CD14-positive monocyte (primary cell): ENCODE measurements around the gene MAPK8IP1. TPM values are rescaled to one million over a fixed set of nuclear protein-coding genes. Genes with fewer than 3 reads are reported as not detected.

Experiments
- DNase-seq, 3 donors: peaks; one replicate each; pipeline ENCODE4 v3.0.0-alpha.2; 2011 to 2022
- H2AFZ ChIP-seq: 2 replicates; pipeline ENCODE4 v1.6.0; 2012; ENCODE audit warnings: mild to moderate bottlenecking, low read depth, low read length, inconsistent platforms; ENCODE audit not compliant: insufficient read depth, poor library complexity, severe bottlenecking
- H3K27ac ChIP-seq, 2 donors: 1 replicate in 1 of 2; 2 replicates in 1 of 2; pipeline ENCODE4 v1.5.1; 2012 to 2013; ENCODE audit warnings: low read length in 2 of 2, control low read depth in 1 of 2, inconsistent platforms in 1 of 2, low read depth in 1 of 2, mild to moderate bottlenecking in 1 of 2
- H3K27me3 ChIP-seq, 2 donors: one replicate each; pipeline versions ENCODE4 v1.6.0 to v1.6.1; 2011 to 2013; ENCODE audit warnings: low read length in 2 of 2; ENCODE audit not compliant: control insufficient read depth in 2 of 2, insufficient read depth in 2 of 2
- H3K36me3 ChIP-seq, 2 donors: replicated peaks in 1 of 2; 1 replicate in 1 of 2; 2 replicates in 1 of 2; pipeline versions ENCODE4 v1.5.1 to v1.6.1; 2012 to 2013; ENCODE audit warnings: low read length in 2 of 2, control low read depth in 1 of 2, inconsistent platforms in 1 of 2, mild to moderate bottlenecking in 1 of 2; ENCODE audit not compliant: insufficient read depth in 2 of 2, control insufficient read depth in 1 of 2
- H3K4me1 ChIP-seq, 2 donors: 1 replicate in 1 of 2; 2 replicates in 1 of 2; pipeline versions ENCODE4 v1.5.1 to v1.6.1; 2012 to 2013; ENCODE audit warnings: low read length in 2 of 2, control low read depth in 1 of 2, inconsistent platforms in 1 of 2, mild to moderate bottlenecking in 1 of 2, moderate library complexity in 1 of 2; ENCODE audit not compliant: insufficient read depth in 2 of 2, control insufficient read depth in 1 of 2
- H3K4me2 ChIP-seq: replicated peaks from 2 replicates; pipeline ENCODE3; 2012; ENCODE audit warnings: low read length, moderate library complexity, mild to moderate bottlenecking; ENCODE audit not compliant: poor library complexity, severe bottlenecking; ENCODE audit errors: extremely low read depth
- H3K4me3 ChIP-seq, 3 experiments: fragments of 200-600 bp in 1 of 3; sonication (generic) in 1 of 3; replicated peaks in 1 of 3; 1 replicate in 2 of 3; 2 replicates in 1 of 3; pipeline ENCODE4 v1.5.1; 2011 to 2013; ENCODE audit warnings: low read length in 3 of 3, mild to moderate bottlenecking in 3 of 3, control low read depth in 2 of 3, low read depth in 2 of 3, inconsistent platforms in 1 of 3, moderate library complexity in 1 of 3
- H3K79me2 ChIP-seq: 2 replicates; pipeline ENCODE4 v1.6.0; 2012; ENCODE audit warnings: mild to moderate bottlenecking, control low read depth, inconsistent platforms, low read length, moderate library complexity; ENCODE audit not compliant: insufficient read depth
- H3K9ac ChIP-seq: 2 replicates; pipeline ENCODE4 v1.6.0; 2017; ENCODE audit warnings: low read length, mild to moderate bottlenecking; ENCODE audit not compliant: insufficient read depth, poor library complexity, severe bottlenecking
- H3K9me3 ChIP-seq, 2 donors: replicated peaks in 1 of 2; 1 replicate in 1 of 2; 2 replicates in 1 of 2; pipeline versions ENCODE4 v1.5.1 to v1.6.1; 2012 to 2013; ENCODE audit warnings: low read length in 2 of 2, control low read depth in 1 of 2; ENCODE audit not compliant: control insufficient read depth in 1 of 2, insufficient read depth in 1 of 2
- H4K20me1 ChIP-seq: 2 replicates; pipeline ENCODE4 v1.6.0; 2012; ENCODE audit warnings: mild to moderate bottlenecking, low read length, control low read depth, moderate library complexity; ENCODE audit not compliant: insufficient read depth
- H3K27ac Mint-ChIP-seq, 7 donors: one replicate each; pipeline ENCODE4 v1.8.0; 2020; ENCODE audit warnings: mild to moderate bottlenecking in 7 of 7, mixed read lengths in 7 of 7, moderate library complexity in 6 of 7, inconsistent platforms in 2 of 7
- H3K27me3 Mint-ChIP-seq, 3 donors: one replicate each; pipeline ENCODE4 v1.8.0; 2021 to 2022; ENCODE audit warnings: low read depth in 3 of 3, mild to moderate bottlenecking in 3 of 3, mixed read lengths in 3 of 3, moderate library complexity in 3 of 3, inconsistent platforms in 1 of 3
- H3K36me3 Mint-ChIP-seq, 2 donors: one replicate each; pipeline ENCODE4 v1.8.0; 2020; ENCODE audit warnings: mixed read lengths in 2 of 2, inconsistent platforms in 1 of 2, mild to moderate bottlenecking in 1 of 2
- H3K4me1 Mint-ChIP-seq: one replicate; pipeline ENCODE4 v1.8.0; 2020; ENCODE audit warnings: mild to moderate bottlenecking, mixed read lengths
- H3K4me3 Mint-ChIP-seq, 2 donors: one replicate each; pipeline ENCODE4 v1.8.0; 2020; ENCODE audit warnings: mild to moderate bottlenecking in 2 of 2, mixed read lengths in 2 of 2, moderate library complexity in 1 of 2
- H3K9me3 Mint-ChIP-seq, 7 donors: one replicate each; pipeline ENCODE4 v1.8.0; 2020 to 2022; ENCODE audit warnings: mixed read lengths in 7 of 7, mild to moderate bottlenecking in 6 of 7, moderate library complexity in 6 of 7, inconsistent platforms in 2 of 7
- WGBS: methylation state at CpG from one replicate; pipeline ENCODE4 v1.1.5; 2013; ENCODE audit warnings: missing lambda C conversion rate; ENCODE audit not compliant: insufficient coverage; 5-methylcytosine and 5-hydroxymethylcytosine counted together
- intact Hi-C, 2 donors: fragments of 100-400 bp; cut with micrococcal nuclease; formaldehyde crosslinking; loops; one replicate each; pipeline versions ENCODE4 v1.15.0 to v1.15.1; 2023
- polyA plus RNA-seq, 3 donors: library from polyadenylated mRNA; depleted of rRNA in 1 of 3; unstranded in 2 of 3; stranded (reverse) in 1 of 3; fragments of 300-500 nt in 2 of 3; fragments of >200 nt in 1 of 3; fragmentation: Illumina TruSeq in 2 of 3; gene quantifications; 1 replicate in 2 of 3; 2 replicates in 1 of 3; pipeline ENCODE4 v1.2.3, GENCODE V29; 2012 to 2021
- TF ChIP-seq, protein P1 (sequence below): fragments of 200-600 bp; IDR thresholded peaks from one replicate; pipeline ENCODE4 v1.8.0; 2022; ENCODE audit warnings: antibody characterized with exemption, mild to moderate bottlenecking

MAPK8IP1 gene
- polyA plus RNA-seq, 3 donors = 0.93 TPM; not detected in 2

DNA sequence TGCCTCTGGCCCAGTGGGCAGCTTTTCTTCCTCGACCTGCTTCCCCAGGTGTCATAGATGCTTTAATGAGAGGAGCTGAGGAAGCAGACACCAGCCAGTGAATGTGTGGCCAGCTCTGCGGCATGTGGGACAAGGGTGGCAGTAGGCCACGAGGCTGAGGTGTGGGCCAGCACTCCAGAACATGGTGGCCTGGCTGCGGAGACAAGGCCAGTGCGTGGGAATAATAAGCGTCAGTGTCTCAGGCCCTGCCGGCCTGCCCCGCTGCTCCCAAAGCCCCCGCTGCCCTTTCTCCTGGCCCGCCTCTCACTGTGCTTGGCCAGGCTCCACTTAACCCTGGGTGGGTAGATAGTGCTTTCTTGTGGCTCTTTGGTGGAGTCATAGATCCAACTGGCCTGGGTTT lies 2.1 kb downstream of the MAPK8IP1 start:
- peaks cover 20 to 46% (median 29%) of the 10 kb centered on the region in 3 donors for H3K27me3 Mint-ChIP-seq
- no peaks in the 10 kb centered on the region for H3K36me3 Mint-ChIP-seq
- H4K20me1 ChIP-seq = peaks cover 25% of the 10 kb centered on the region
- no peak overlapping the region for H3K4me3 Mint-ChIP-seq
- no peak for DNase-seq
- no peak overlapping the region for H3K9ac ChIP-seq
- H3K27ac Mint-ChIP-seq = no peak overlapping the region
- H3K9me3 ChIP-seq = no peaks in the 10 kb centered on the region
- peaks cover 0 to 5% (median 0%) of the 10 kb centered on the region in 7 donors for H3K9me3 Mint-ChIP-seq
- peaks cover 5 to 6% of the 10 kb centered on the region in 2 donors for H3K4me1 ChIP-seq
- WGBS = 96% methylated on average over 10 of the region's 10 CpGs
- H3K79me2 ChIP-seq = no peaks in the 10 kb centered on the region
- no peak overlapping the region for H2AFZ ChIP-seq
- H3K27me3 ChIP-seq = peaks cover 14 to 27% of the 10 kb centered on the region in 2 donors
- no peak overlapping the region for H3K4me3 ChIP-seq
- H3K36me3 ChIP-seq = peaks cover 0 to 2% of the 10 kb centered on the region in 2 donors
- TF ChIP-seq, protein P1, sequence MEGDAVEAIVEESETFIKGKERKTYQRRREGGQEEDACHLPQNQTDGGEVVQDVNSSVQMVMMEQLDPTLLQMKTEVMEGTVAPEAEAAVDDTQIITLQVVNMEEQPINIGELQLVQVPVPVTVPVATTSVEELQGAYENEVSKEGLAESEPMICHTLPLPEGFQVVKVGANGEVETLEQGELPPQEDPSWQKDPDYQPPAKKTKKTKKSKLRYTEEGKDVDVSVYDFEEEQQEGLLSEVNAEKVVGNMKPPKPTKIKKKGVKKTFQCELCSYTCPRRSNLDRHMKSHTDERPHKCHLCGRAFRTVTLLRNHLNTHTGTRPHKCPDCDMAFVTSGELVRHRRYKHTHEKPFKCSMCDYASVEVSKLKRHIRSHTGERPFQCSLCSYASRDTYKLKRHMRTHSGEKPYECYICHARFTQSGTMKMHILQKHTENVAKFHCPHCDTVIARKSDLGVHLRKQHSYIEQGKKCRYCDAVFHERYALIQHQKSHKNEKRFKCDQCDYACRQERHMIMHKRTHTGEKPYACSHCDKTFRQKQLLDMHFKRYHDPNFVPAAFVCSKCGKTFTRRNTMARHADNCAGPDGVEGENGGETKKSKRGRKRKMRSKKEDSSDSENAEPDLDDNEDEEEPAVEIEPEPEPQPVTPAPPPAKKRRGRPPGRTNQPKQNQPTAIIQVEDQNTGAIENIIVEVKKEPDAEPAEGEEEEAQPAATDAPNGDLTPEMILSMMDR = no peak
- no peak overlapping the region for H3K4me2 ChIP-seq
- peaks cover 3% of the 10 kb centered on the region for H3K4me1 Mint-ChIP-seq
- H3K27ac ChIP-seq = no peak overlapping the region
- intact Hi-C loops = no loop called here

DNA sequence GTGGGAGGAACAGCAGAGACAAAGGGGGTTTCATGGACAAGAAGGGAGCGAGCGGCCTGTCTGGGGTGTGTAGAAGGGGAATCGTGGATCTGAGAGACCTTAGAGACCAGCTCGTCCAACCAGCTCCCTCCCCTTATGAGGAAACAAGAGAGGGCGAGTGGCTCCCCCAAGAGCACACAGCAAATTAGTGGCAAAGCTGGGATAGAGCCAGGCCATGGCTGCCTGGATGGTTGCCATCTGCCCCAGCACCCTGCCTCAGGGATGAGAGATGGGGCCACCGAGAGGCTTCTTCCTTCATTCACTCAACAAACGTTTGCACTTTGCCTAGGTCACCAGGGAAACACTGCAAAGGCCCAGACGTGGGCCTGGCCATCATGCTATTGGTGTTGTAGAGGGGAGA lies 4.1 kb downstream of the MAPK8IP1 start:
- no peaks in the 10 kb centered on the region for H3K36me3 ChIP-seq
- H3K9ac ChIP-seq = no peak overlapping the region
- H4K20me1 ChIP-seq = peaks cover 16% of the 10 kb centered on the region
- 100% methylated on average over 3 of the region's 8 CpGs for WGBS
- H3K9me3 Mint-ChIP-seq = peaks cover 0 to 5% (median 0%) of the 10 kb centered on the region in 7 donors
- H3K27me3 Mint-ChIP-seq = peaks cover 20 to 51% (median 33%) of the 10 kb centered on the region in 3 donors
- H3K27ac Mint-ChIP-seq = no peak overlapping the region
- no peak for DNase-seq
- TF ChIP-seq, protein P1 = no peak
- H3K79me2 ChIP-seq = no peaks in the 10 kb centered on the region
- no peak overlapping the region for H3K27ac ChIP-seq
- peaks cover 14 to 28% of the 10 kb centered on the region in 2 donors for H3K27me3 ChIP-seq
- no peak overlapping the region for H2AFZ ChIP-seq
- H3K4me3 ChIP-seq = no peak overlapping the region
- no peaks in the 10 kb centered on the region for H3K9me3 ChIP-seq
- H3K36me3 Mint-ChIP-seq = no peaks in the 10 kb centered on the region
- H3K4me3 Mint-ChIP-seq = no peak overlapping the region
- peaks cover 3% of the 10 kb centered on the region for H3K4me1 Mint-ChIP-seq
- intact Hi-C loops = no loop called here
- no peak overlapping the region for H3K4me2 ChIP-seq
- H3K4me1 ChIP-seq = peaks cover 5 to 6% of the 10 kb centered on the region in 2 donors
